Fibroblast of skin of right quadriceps (primary cell): ENCODE measurements around the gene ENTREP3.
"Not testable (repeated sequence)": the region's sequence is repeated elsewhere in the genome, so short reads cannot be mapped to it uniquely, and the experiment has no call there.

Experiments
- DNase-seq: peaks from one replicate; pipeline ENCODE4 v3.0.0-alpha.2; 2013

The ENTREP3 gene

GRCh38 chr1:155220211-155220965 lies 34.9 kb downstream of the ENTREP3 start:
- DNase-seq: not testable (repeated sequence)

GRCh38 chr1:155219592-155220031 lies 35.7 kb downstream of the ENTREP3 start:
- no peak for DNase-seq

- peak; percentile 64 for DNase-seq
Observed at GRCh38 chr1:155218854-155219591, 36.3 kb downstream of the ENTREP3 start.

- DNase-seq: not testable (repeated sequence)
Observed at GRCh38 chr1:155214702-155215101, 40.6 kb downstream of the ENTREP3 start.

GRCh38 chr1:155212051-155212440 lies 43.2 kb downstream of the ENTREP3 start:
- DNase-seq: not testable (repeated sequence)

GRCh38 chr1:155211381-155212050 lies 43.8 kb downstream of the ENTREP3 start:
- peak; percentile 41 for DNase-seq

GRCh38 chr1:155210314-155211104 lies 44.8 kb downstream of the ENTREP3 start:
- DNase-seq: no peak

- no peak for DNase-seq
Observed at GRCh38 chr1:155209312-155209721, 46.0 kb downstream of the ENTREP3 start.

GRCh38 chr1:155208541-155209311 lies 46.6 kb downstream of the ENTREP3 start, which contains the start of gene MTX1:
MTX1 (plus strand) TSS chr1:155208695; CDS start chr1:155208805, 110 bp downstream.
- peak; percentile 84 for DNase-seq

GRCh38 chr1:155207806-155208540 lies 47.3 kb downstream of the ENTREP3 start, which contains the start of gene THBS3:
THBS3 (minus strand) TSS chr1:155207897; CDS start chr1:155207876, 21 bp downstream.
- DNase-seq: peak; percentile 42

GRCh38 chr1:155206891-155207805 lies 48.1 kb downstream of the ENTREP3 start:
- peak; percentile 78 for DNase-seq

- DNase-seq: no peak
Observed at GRCh38 chr1:155205969-155206593, 49.2 kb downstream of the ENTREP3 start.

GRCh38 chr1:155205035-155205434 lies 50.2 kb downstream of the ENTREP3 start:
- no peak for DNase-seq

GRCh38 chr1:155202731-155203515 lies 52.4 kb downstream of the ENTREP3 start:
- no peak for DNase-seq

GRCh38 chr1:155202198-155202597 lies 53.1 kb downstream of the ENTREP3 start:
- no peak for DNase-seq

GRCh38 chr1:155200920-155201319 lies 54.4 kb downstream of the ENTREP3 start:
- no peak for DNase-seq

GRCh38 chr1:155199792-155200191 lies 55.5 kb downstream of the ENTREP3 start:
- DNase-seq: no peak

- DNase-seq: no peak
Observed at GRCh38 chr1:155198547-155198906, 56.8 kb downstream of the ENTREP3 start.
